ENCODE results near the gene TNNI2.

GRCh38 chr11:1812801-1813200 lies 26.0 kb upstream of the TNNI2 start:
- no peak for TF ChIP-seq ZNF274 (IDR thresholded peaks at IDR 0.05; ENCODE audit: low read depth, low read length)
- TF ChIP-seq YY1 (IDR thresholded peaks at IDR 0.05; ENCODE audit: insufficient read depth, insufficient read length): no peak
- TF ChIP-seq SUZ12 (IDR thresholded peaks at IDR 0.05; ENCODE audit: extremely low read depth, insufficient read depth, insufficient read length): no peak
